Trophoblast cell (in vitro differentiated cells and primary cell): ENCODE data around the gene IZUMO4.
A peak's percentile ranks its signal among the peaks of the same experiment; 100 is the strongest.

Source experiments
- DNase-seq, 2 donors: peaks; one replicate each; pipeline ENCODE4 v3.0.0-alpha.2; 2016
- H2AFZ ChIP-seq: 2 replicates; pipeline ENCODE4 v1.6.1; 2013; ENCODE audit warnings: low read length, moderate library complexity, mild to moderate bottlenecking; ENCODE audit not compliant: insufficient read depth, poor library complexity
- H2AK5ac ChIP-seq: 2 replicates; pipeline ENCODE4 v1.6.1; 2013; ENCODE audit warnings: mild to moderate bottlenecking, low read length
- H2BK120ac ChIP-seq: 2 replicates; pipeline ENCODE4 v1.6.1; 2013; ENCODE audit warnings: low read length, mild to moderate bottlenecking, moderate library complexity; ENCODE audit not compliant: insufficient read depth, poor library complexity
- H2BK12ac ChIP-seq: 2 replicates; pipeline ENCODE4 v1.6.1; 2013; ENCODE audit warnings: mild to moderate bottlenecking, low read length, moderate library complexity
- H2BK5ac ChIP-seq: 2 replicates; pipeline ENCODE4 v1.6.1; 2013; ENCODE audit warnings: low read length, low read depth, moderate library complexity, mild to moderate bottlenecking; ENCODE audit not compliant: poor library complexity
- H3K14ac ChIP-seq: 2 replicates; pipeline ENCODE4 v1.6.1; 2013; ENCODE audit warnings: mild to moderate bottlenecking, low read length
- H3K18ac ChIP-seq: 2 replicates; pipeline ENCODE4 v1.6.1; 2013; ENCODE audit warnings: mild to moderate bottlenecking, low read length
- H3K23ac ChIP-seq: 2 replicates; pipeline ENCODE4 v1.6.1; 2013; ENCODE audit warnings: low read length
- H3K27ac ChIP-seq: 2 replicates; pipeline ENCODE4 v1.5.1; 2013; ENCODE audit warnings: low read depth, mild to moderate bottlenecking, inconsistent platforms, low read length, moderate library complexity
- H3K27me3 ChIP-seq: 2 replicates; pipeline ENCODE4 v1.6.1; 2013; ENCODE audit warnings: inconsistent platforms, mild to moderate bottlenecking, low read length, moderate library complexity; ENCODE audit not compliant: insufficient read depth
- H3K36me3 ChIP-seq, 2 experiments: 1 replicate in 1 of 2; 2 replicates in 1 of 2; pipeline ENCODE4 v1.6.1; 2013; ENCODE audit warnings: low read length in 2 of 2, mild to moderate bottlenecking in 2 of 2, moderate library complexity in 1 of 2; ENCODE audit not compliant: insufficient read depth in 2 of 2, control insufficient read depth in 1 of 2
- H3K4ac ChIP-seq: 2 replicates; pipeline ENCODE4 v1.6.1; 2013; ENCODE audit warnings: low read depth, mild to moderate bottlenecking, low read length, moderate library complexity
- H3K4me1 ChIP-seq, 2 experiments: 1 replicate in 1 of 2; 2 replicates in 1 of 2; pipeline ENCODE4 v1.6.1; 2013; ENCODE audit warnings: low read length in 2 of 2, mild to moderate bottlenecking in 2 of 2, moderate library complexity in 1 of 2; ENCODE audit not compliant: insufficient read depth in 2 of 2, control insufficient read depth in 1 of 2
- H3K4me2 ChIP-seq: 2 replicates; pipeline ENCODE4 v1.6.1; 2013; ENCODE audit warnings: inconsistent platforms, mild to moderate bottlenecking, low read length, moderate library complexity
- H3K4me3 ChIP-seq: 2 replicates; pipeline ENCODE4 v1.5.1; 2013; ENCODE audit warnings: mild to moderate bottlenecking, low read depth, low read length, inconsistent platforms
- H3K79me1 ChIP-seq: one replicate; pipeline ENCODE4 v1.6.1; 2013; ENCODE audit warnings: low read length
- H3K79me2 ChIP-seq: 2 replicates; pipeline ENCODE4 v1.6.1; 2013; ENCODE audit warnings: low read length, mild to moderate bottlenecking; ENCODE audit not compliant: control insufficient read depth, insufficient read depth, poor library complexity
- H3K9ac ChIP-seq: 2 replicates; pipeline ENCODE4 v1.6.1; 2013; ENCODE audit warnings: mild to moderate bottlenecking, low read length
- H3K9me3 ChIP-seq: 2 replicates; pipeline ENCODE4 v1.6.1; 2013; ENCODE audit warnings: low read depth, mild to moderate bottlenecking, control low read depth, inconsistent platforms, low read length; ENCODE audit not compliant: insufficient read depth
- H4K12ac ChIP-seq: 2 replicates; pipeline ENCODE4 v1.6.1; 2013; ENCODE audit warnings: low read depth, mild to moderate bottlenecking, low read length, moderate library complexity
- H4K8ac ChIP-seq: 2 replicates; pipeline ENCODE4 v1.6.1; 2013; ENCODE audit warnings: low read depth, mild to moderate bottlenecking, low read length, moderate library complexity
- H4K91ac ChIP-seq: one replicate; pipeline ENCODE4 v1.6.1; 2013; ENCODE audit warnings: low read depth, mild to moderate bottlenecking, low read length, moderate library complexity
- WGBS: extraction: QIAGEN DNeasy Blood & Tissue Kit; methylation state at CpG from one replicate; pipeline ENCODE4 v1.1.7; 2013; ENCODE audit warnings: missing lambda C conversion rate; ENCODE audit not compliant: insufficient read length, insufficient coverage; ENCODE audit errors: extremely low coverage; 5-methylcytosine and 5-hydroxymethylcytosine counted together

Gene IZUMO4

GRCh38 chr19:2061495-2062388 lies 35.0 kb upstream of the IZUMO4 start:
- Histone ChIP-seq H3K4me3 (peak overlapping the region; percentile 49), H4K12ac (peak overlapping the region; percentile 57), H3K27me3 (no peaks in the 10 kb centered on the region), H2AFZ (peak overlapping the region; percentile 84), H3K4me2 (peak overlapping the region; percentile 84), H3K27ac (peak overlapping the region; percentile 92), H3K4ac (peak overlapping the region; percentile 48), H4K8ac (peak overlapping the region; percentile 79), H2AK5ac (peak overlapping the region; percentile 31), H3K9ac (peak overlapping the region; percentile 17), H2BK120ac (peak overlapping the region; percentile 91), H3K9me3 (no peaks in the 10 kb centered on the region), H3K18ac (peak overlapping the region; percentile 85), H4K91ac (peak overlapping the region; percentile 87), H2BK5ac (peak overlapping the region; percentile 96), H3K79me1 (peaks cover 30% of the 10 kb centered on the region), H3K79me2 (peaks cover 8% of the 10 kb centered on the region), H3K14ac (peak overlapping the region; percentile 83), H2BK12ac (peak overlapping the region; percentile 31), H3K4me1 (peaks cover 27 to 29% of the 10 kb centered on the region in 2 experiments), H3K23ac (no peak overlapping the region), H3K36me3 (no peaks in the 10 kb centered on the region)
- no CpG with 5 or more reads among the region's 50 CpGs for WGBS
- peak; percentile 99 to 100 for DNase-seq

DNA sequence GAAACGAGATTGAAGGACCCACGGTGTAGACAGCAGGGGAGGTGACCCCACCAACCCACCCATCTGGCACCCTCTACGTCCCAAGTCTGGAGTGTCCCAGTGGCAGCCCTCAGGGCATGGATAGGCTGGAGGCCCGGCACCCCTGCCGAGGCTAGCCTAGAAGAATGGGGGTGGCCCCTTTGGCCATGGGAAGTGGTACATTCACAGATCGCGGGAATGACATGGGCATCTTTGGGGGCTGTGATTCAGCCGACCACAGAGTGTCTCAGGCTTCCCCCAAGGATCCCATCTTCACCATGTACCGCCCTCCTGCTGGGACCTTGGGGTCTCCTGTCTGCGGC lies 34.4 kb upstream of the IZUMO4 start:
- Histone ChIP-seq H4K8ac (peak overlapping the region; percentile 12), H2BK5ac (no peak overlapping the region), H3K4ac (no peak overlapping the region), H3K4me3 (no peak overlapping the region), H4K91ac (peak overlapping the region; percentile 87), H3K23ac (no peak overlapping the region), H3K9me3 (no peaks in the 10 kb centered on the region), H3K14ac (peak overlapping the region; percentile 83), H3K4me1 (peaks cover 27 to 29% of the 10 kb centered on the region in 2 experiments), H3K36me3 (no peaks in the 10 kb centered on the region), H3K9ac (no peak overlapping the region), H2BK12ac (peak overlapping the region; percentile 31), H2BK120ac (peak overlapping the region; percentile 91), H2AK5ac (peak overlapping the region; percentile 31), H3K27me3 (no peaks in the 10 kb centered on the region), H2AFZ (no peak overlapping the region), H4K12ac (peak overlapping the region; percentile 6), H3K79me2 (peaks cover 8% of the 10 kb centered on the region), H3K4me2 (no peak overlapping the region), H3K27ac (no peak overlapping the region), H3K18ac (no peak overlapping the region), H3K79me1 (peaks cover 30% of the 10 kb centered on the region)
- DNase-seq: no peak
- WGBS: no CpG with 5 or more reads among the region's 10 CpGs

- H2AFZ ChIP-seq: no peak overlapping the region
- no peak overlapping the region for H2AK5ac ChIP-seq
- no peaks in the 10 kb centered on the region for H3K9me3 ChIP-seq
- H3K27me3 ChIP-seq: no peaks in the 10 kb centered on the region
- peaks cover 30% of the 10 kb centered on the region for H3K79me1 ChIP-seq
- H4K12ac ChIP-seq: no peak overlapping the region
- H3K14ac ChIP-seq: no peak overlapping the region
- no peak overlapping the region for H3K27ac ChIP-seq
- H4K91ac ChIP-seq: no peak overlapping the region
- H2BK12ac ChIP-seq: peak overlapping the region; percentile 31
- no peak overlapping the region for H4K8ac ChIP-seq
- no peaks in the 10 kb centered on the region for H3K36me3 ChIP-seq
- DNase-seq: no peak
- H3K79me2 ChIP-seq: peaks cover 8% of the 10 kb centered on the region
- peaks cover 27 to 29% of the 10 kb centered on the region in 2 experiments for H3K4me1 ChIP-seq
- H2BK5ac ChIP-seq: no peak overlapping the region
- H3K18ac ChIP-seq: no peak overlapping the region
- no peak overlapping the region for H3K9ac ChIP-seq
- WGBS: no CpG with 5 or more reads among the region's 9 CpGs
- no peak overlapping the region for H3K4me3 ChIP-seq
- no peak overlapping the region for H3K4ac ChIP-seq
- no peak overlapping the region for H3K23ac ChIP-seq
- no peak overlapping the region for H2BK120ac ChIP-seq
- H3K4me2 ChIP-seq: no peak overlapping the region
Measured at GRCh38 chr19:2062770-2063169, 33.9 kb upstream of the IZUMO4 start.

- Histone ChIP-seq H3K79me2 (peaks cover 8% of the 10 kb centered on the region), H3K4me1 (peaks cover 23 to 27% of the 10 kb centered on the region in 2 experiments), H2BK5ac (no peak overlapping the region), H3K9me3 (no peaks in the 10 kb centered on the region), H3K36me3 (no peaks in the 10 kb centered on the region), H4K8ac (no peak overlapping the region), H2AFZ (no peak overlapping the region), H3K23ac (no peak overlapping the region), H2BK12ac (no peak overlapping the region), H2AK5ac (no peak overlapping the region), H3K14ac (no peak overlapping the region), H3K4ac (no peak overlapping the region), H4K12ac (no peak overlapping the region), H3K27me3 (no peaks in the 10 kb centered on the region), H3K18ac (no peak overlapping the region), H2BK120ac (no peak overlapping the region), H3K27ac (no peak overlapping the region), H4K91ac (no peak overlapping the region), H3K4me3 (no peak overlapping the region), H3K9ac (no peak overlapping the region), H3K79me1 (peaks cover 25% of the 10 kb centered on the region), H3K4me2 (no peak overlapping the region)
- no peak for DNase-seq
- WGBS: no CpG with 5 or more reads among the region's 8 CpGs
Measured at GRCh38 chr19:2063824-2064223, 32.9 kb upstream of the IZUMO4 start.
